Stimulated activated CD4-positive, alpha-beta T cell treated with anti-CD3 and anti-CD28 coated beads, Interleukin-15, amount 100 ng/mL, for 48 hours (primary cell): ENCODE results near the gene GIPC1.

Experiments used
- DNase-seq, 2 donors: peaks; one replicate each; pipeline ENCODE4 v3.0.0-alpha.2; 2020; ENCODE audit warnings: low read depth in 2 of 2

Gene GIPC1

DNA sequence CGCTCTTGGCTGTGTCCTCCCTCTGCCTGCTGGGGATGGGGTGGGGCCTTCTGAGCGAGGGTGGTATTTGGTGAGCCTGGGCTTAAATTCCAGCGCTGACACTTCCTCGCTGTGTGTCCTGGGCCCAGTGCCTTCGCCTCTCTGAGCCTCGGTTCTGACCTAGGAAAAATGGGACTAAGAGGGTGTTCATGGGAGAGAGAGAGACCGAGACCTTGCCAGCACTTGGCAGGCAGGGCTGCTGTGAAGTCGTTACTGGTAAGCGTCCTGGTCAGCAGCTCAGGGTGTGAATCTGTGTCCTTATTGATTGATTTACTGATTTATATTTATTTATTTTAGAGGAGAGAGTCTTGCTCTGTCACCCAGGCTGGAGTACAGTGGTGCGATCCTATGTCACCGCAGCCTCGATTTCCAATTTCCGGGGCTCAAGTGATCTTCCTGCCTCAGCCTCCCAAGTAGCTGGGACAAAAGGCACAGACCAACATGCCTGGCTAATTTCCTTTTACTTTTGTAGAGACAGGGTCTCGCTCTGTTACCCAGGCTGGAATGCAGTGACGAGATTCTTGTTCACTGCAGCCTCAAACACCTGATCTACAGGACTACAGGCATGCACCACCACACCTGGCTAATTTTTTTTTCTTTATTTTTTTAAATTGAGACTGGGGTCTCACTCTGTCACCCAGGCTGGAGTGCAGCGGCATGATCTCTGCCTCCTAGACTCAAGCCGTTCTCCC, 60.4 kb downstream of the GIPC1 start:
- no peak for DNase-seq

DNA sequence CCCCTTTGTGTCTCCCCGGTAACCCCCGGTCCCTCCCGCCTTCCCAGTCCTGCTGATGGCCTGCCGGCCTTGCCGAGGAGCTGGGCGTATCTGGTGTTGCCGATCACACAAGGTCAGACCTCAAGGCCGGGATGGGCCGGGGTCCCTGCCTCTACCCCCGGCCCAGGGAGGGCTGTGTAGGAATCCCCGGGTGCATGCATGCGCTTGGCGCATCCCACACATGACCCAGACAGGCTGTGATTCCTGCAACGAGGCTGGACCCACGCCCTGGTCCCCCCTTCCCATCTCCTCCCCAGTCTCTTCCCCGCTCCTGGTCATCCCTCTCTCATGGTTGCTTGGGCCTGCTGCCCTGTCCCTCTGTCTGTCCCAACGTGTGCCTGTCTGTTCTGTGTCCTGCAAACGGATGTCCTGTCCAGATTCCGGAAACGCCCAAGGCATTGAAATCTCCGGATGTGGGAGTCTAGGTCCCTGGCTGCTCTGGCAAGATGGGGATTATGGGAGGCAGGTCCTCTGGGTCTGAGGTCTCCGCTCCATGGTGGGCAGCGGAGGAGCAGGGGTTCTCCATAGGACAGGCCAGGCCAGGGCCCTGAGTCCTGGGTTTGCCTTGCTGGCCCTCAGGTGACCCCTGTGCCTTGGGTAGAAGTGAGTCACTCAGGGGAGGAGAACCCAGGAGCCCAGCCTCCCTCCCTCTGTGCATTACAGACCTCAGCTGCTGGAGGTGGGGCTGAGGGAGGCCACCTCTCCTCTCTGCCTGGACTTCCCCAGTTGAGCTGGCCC, 61.2 kb downstream of the GIPC1 start:
- no peak for DNase-seq

DNA sequence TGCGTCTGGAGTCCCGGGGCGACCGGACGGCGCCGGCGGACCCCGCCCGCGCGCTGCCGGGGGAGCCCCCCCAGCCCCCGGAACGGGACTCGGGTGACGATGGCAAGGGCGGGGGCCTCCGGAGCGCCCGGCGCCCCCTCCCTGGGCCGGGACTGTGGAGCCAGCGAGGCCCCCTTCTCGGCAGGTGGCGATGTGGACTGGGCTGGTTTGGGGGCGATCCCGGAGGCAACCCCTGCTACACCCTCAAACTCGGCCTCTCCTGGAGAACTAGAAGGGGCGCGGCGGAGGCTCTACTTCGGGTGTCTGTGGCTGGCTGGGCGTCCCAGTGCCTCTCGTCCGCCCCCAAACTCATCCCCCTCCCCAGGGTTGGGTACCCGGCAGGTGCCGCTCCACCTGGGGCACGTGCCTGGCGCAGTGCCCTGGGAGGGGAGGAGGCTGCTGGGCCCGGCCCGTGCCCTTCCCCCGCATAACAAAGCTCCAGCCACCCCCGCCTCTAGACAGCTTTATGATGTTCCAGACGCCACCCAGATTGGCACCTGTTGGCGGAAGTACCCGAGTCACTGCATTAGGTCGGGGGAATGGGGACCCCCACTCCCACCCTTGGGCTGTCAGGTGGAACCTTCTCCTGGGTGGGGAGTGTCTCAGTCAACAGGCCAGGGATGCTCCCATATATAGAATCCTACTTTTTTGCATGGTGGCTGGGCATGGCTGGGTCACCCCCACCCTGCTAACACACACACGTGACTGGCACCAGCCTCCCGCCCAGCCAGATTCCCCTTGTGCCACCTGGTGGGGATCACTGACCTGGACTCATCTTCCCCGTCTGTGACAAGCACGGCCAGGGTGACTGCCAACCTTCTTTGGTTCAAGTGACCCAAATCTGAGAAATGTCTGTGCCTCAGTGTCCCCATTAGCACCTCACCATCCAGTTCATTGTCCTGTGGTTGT, 62.1 kb downstream of the GIPC1 start:
- no peak for DNase-seq

DNA sequence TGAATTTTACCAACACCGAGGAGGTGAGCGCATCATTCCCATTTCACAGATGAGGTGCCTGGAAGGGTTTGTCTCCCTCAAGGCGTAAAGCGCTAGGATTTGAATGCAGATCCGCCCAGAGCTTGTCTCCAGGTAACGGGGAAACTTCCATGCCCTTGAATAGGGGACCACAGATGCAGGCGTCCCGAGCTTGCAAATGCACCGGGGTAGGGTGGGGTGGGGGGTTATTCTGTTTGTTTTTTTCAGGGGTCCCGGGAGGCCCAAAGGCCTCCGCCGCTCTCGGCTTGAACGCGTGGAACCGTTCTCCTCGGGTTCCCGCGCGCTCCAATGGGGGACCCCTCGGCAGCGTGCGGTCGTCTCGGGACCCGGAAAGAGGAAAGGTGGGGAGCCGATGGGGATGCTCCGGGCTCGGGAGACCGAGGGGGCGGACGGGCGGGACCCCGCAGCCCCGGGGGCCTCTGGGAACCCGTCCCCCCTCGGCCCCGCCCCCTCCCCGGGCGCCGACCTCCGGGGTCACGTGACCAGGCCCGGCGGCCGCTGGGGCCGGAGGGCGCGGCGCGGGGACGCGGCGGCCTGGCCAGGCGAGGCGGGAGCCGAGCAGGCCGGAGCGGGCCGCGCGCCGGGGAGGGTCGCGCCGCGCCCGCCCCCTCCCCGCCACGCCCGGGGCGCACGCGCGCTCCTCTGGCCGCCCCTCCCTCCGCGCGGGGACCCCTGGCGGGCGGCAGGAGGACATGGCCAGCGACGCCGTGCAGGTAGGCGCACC, 63.0 kb downstream of the GIPC1 start, which contains the start of gene PKN1:
PKN1 (plus strand) TSS at position 516 of the 763 bp plus-strand sequence; CDS start at position 732, 216 bp downstream.
- DNase-seq, result peak in 1 of 2 donors; percentile 55

DNA sequence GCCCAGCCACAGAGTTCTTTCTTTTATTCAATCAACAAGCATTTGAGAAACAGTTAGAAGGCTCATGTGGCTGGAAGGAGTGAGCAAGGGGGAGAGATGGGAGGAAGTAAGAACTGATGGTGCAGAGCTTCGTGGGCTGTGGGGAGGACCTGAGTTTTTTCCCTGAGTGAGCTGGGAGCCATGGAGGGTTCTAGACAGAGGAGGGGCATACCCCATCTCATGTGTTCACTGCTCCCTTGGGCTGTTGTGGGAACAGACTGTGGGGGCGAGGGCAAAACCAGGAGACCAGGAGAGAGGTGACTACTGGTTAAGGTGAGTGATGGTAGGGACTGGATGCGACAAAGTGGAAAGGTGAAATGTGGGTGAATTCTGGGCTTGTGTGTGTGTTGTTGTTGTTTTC, 65.2 kb downstream of the GIPC1 start:
- no peak for DNase-seq

DNA sequence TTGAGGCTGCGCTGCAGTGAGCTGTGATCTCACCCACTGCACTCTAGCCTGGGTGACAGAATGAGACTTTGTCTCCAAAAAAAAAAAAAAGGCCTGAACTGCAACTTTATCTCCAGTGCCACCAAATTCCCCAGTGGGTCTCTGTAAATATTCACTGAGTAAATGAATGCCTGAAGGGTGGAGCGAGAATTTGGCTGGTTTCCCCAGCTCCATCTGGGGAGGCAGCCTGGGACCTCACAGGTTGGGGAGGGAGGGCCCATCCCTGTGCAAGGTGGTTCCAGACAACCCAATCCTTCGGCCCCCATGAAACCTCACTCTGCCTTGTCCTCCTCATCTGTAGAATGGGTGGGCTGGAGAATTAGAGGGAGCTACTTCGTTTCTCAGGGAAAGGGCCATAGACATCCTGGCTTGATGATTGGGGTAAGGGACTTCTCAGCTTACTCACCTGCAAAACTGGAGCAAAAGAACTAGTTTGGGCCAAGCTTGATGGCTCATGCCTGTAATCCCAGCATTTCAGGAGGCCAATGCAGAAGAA, 67.0 kb downstream of the GIPC1 start:
- no peak for DNase-seq
